Natural killer cell (primary cell): ENCODE results near the gene FLACC1. TPM values are rescaled to one million over a fixed set of nuclear protein-coding genes. Genes with fewer than 3 reads are reported as not detected.

ENCODE experiments used
- ATAC-seq, 3 donors: fragments of 150-1000 bp in 2 of 3; fragments of 200-7000 bp in 1 of 3; cut with Tn5 transposase; 1 replicate in 1 of 3; 2 replicates in 2 of 3; pipeline ENCODE4 v1.10.0; 2021; ENCODE audit warnings: mild to moderate bottlenecking in 2 of 3, moderate library complexity in 2 of 3
- DNase-seq, 2 donors: peaks; one replicate each; pipeline versions ENCODE4 v3.0.0 to v3.0.0-alpha.2; 2013 to 2021; ENCODE audit warnings: mixed read lengths in 1 of 2
- H3K27ac ChIP-seq: one replicate; pipeline ENCODE4 v1.5.1; 2013; ENCODE audit warnings: mild to moderate bottlenecking, low read length
- H3K27me3 ChIP-seq: one replicate; pipeline ENCODE4 v1.6.1; 2013; ENCODE audit warnings: low read length; ENCODE audit not compliant: control insufficient read depth, insufficient read depth
- H3K36me3 ChIP-seq: one replicate; pipeline ENCODE4 v1.6.1; 2013; ENCODE audit warnings: low read length; ENCODE audit not compliant: control insufficient read depth, insufficient read depth
- H3K4me1 ChIP-seq: one replicate; pipeline ENCODE4 v1.6.1; 2013; ENCODE audit warnings: low read length; ENCODE audit not compliant: control insufficient read depth, insufficient read depth
- H3K4me3 ChIP-seq: one replicate; pipeline ENCODE4 v1.5.1; 2013; ENCODE audit warnings: low read length
- H3K9me3 ChIP-seq: one replicate; pipeline ENCODE4 v1.6.1; 2013; ENCODE audit warnings: low read length; ENCODE audit not compliant: control insufficient read depth, insufficient read depth
- H3K27ac Mint-ChIP-seq, 2 donors: one replicate each; pipeline ENCODE4 v1.8.0; 2022; ENCODE audit warnings: mild to moderate bottlenecking in 2 of 2, mixed read lengths in 2 of 2, moderate library complexity in 1 of 2
- H3K27me3 Mint-ChIP-seq, 2 donors: one replicate each; pipeline ENCODE4 v1.8.0; 2022; ENCODE audit warnings: low read depth in 2 of 2, mixed read lengths in 2 of 2
- H3K36me3 Mint-ChIP-seq: one replicate; pipeline ENCODE4 v1.8.0; 2022; ENCODE audit warnings: mixed read lengths
- H3K4me1 Mint-ChIP-seq, 2 donors: one replicate each; pipeline ENCODE4 v1.8.0; 2022; ENCODE audit warnings: mixed read lengths in 2 of 2
- H3K4me3 Mint-ChIP-seq: one replicate; pipeline ENCODE4 v1.8.0; 2022; ENCODE audit warnings: mild to moderate bottlenecking, moderate library complexity, mixed read lengths
- H3K9me3 Mint-ChIP-seq, 2 donors: one replicate each; pipeline ENCODE4 v1.8.0; 2022; ENCODE audit warnings: mixed read lengths in 2 of 2
- CTCF ChIP-seq: fragments of 200-600 bp; IDR thresholded peaks from one replicate; pipeline ENCODE4 v1.8.0; 2022; ENCODE audit warnings: antibody characterized with exemption
- WGBS: methylation state at CpG from one replicate; pipeline ENCODE4 v1.1.7; 2013; ENCODE audit warnings: missing lambda C conversion rate; ENCODE audit not compliant: insufficient coverage; 5-methylcytosine and 5-hydroxymethylcytosine counted together
- intact Hi-C: fragments of 100-400 bp; cut with micrococcal nuclease; formaldehyde crosslinking; loops from one replicate; pipeline ENCODE4 v1.14.2; 2022
- total RNA-seq, 4 donors: library from RNA; stranded (reverse); fragments of 120-200 nt in 1 of 4; gene quantifications; one replicate each; pipeline versions ENCODE4 v1.2.3 to v1.2.4, GENCODE V29; 2013 to 2022

The FLACC1 gene
- total RNA-seq, 3 donors from 2014 or later (not counting 1 experiment from before 2014, with no cell fraction given): 5.2 to 7.0 (median 6.8) TPM

GRCh38 chr2:201269764-201270163 lies 87.4 kb downstream of the FLACC1 start:
- no peak overlapping the region for H3K27ac ChIP-seq
- ATAC-seq (no peak), DNase-seq (no peak)
- H3K4me1 ChIP-seq: peaks cover 64% of the 10 kb centered on the region
- H3K4me1 Mint-ChIP-seq: peaks cover 84 to 89% of the 10 kb centered on the region in 2 donors
- peaks cover 16% of the 10 kb centered on the region for H3K36me3 Mint-ChIP-seq
- no peaks in the 10 kb centered on the region for H3K9me3 Mint-ChIP-seq
- H3K9me3 ChIP-seq: no peaks in the 10 kb centered on the region
- TF ChIP-seq CTCF: no peak
- H3K27me3 ChIP-seq: no peaks in the 10 kb centered on the region
- peak overlapping the region; percentile 11 for H3K4me3 Mint-ChIP-seq
- H3K27ac Mint-ChIP-seq: peak overlapping the region; percentile 100
- H3K4me3 ChIP-seq: no peak overlapping the region
- H3K36me3 ChIP-seq: peaks cover 76% of the 10 kb centered on the region
- intact Hi-C loops: no loop called here
- no CpG with 5 or more reads among the region's 2 CpGs for WGBS
- H3K27me3 Mint-ChIP-seq: no peaks in the 10 kb centered on the region

- Histone ChIP-seq H3K4me3 (no peak overlapping the region), H3K27ac (peak overlapping the region; percentile 75), H3K36me3 (peaks cover 53% of the 10 kb centered on the region), H3K27me3 (no peaks in the 10 kb centered on the region), H3K9me3 (no peaks in the 10 kb centered on the region), H3K4me1 (peaks cover 67% of the 10 kb centered on the region)
- intact Hi-C loops: loop anchor here (2.0 kb wide), 1 partner anchor 15 kb away; no protein-coding TSS in a partner anchor
- peaks cover 88 to 93% of the 10 kb centered on the region in 2 donors for H3K4me1 Mint-ChIP-seq
- no peaks in the 10 kb centered on the region for H3K27me3 Mint-ChIP-seq
- DNase-seq: peak; percentile 44 to 55
- H3K27ac Mint-ChIP-seq: peak overlapping the region; percentile 100
- peaks cover 6% of the 10 kb centered on the region for H3K36me3 Mint-ChIP-seq
- no peak for TF ChIP-seq CTCF
- peak; percentile 77 to 85 (median 85) for ATAC-seq
- H3K9me3 Mint-ChIP-seq: no peaks in the 10 kb centered on the region
- WGBS: 46% methylated on average over 11 of the region's 12 CpGs
- H3K4me3 Mint-ChIP-seq: peak overlapping the region; percentile 88
Observed at GRCh38 chr2:201267278-201268030, 89.7 kb downstream of the FLACC1 start.

GRCh38 chr2:201266629-201267028 lies 90.5 kb downstream of the FLACC1 start:
- DNase-seq: peak in 1 of 2 donors; percentile 45
- TF ChIP-seq CTCF: no peak
- H3K36me3 ChIP-seq: peaks cover 45% of the 10 kb centered on the region
- peak overlapping the region; percentile 75 for H3K27ac ChIP-seq
- H3K4me1 ChIP-seq: peaks cover 63% of the 10 kb centered on the region
- Mint-ChIP-seq H3K27ac (peak overlapping the region; percentile 100), H3K4me3 (peak overlapping the region; percentile 88), H3K9me3 (no peaks in the 10 kb centered on the region), H3K27me3 (no peaks in the 10 kb centered on the region), H3K4me1 (peaks cover 84 to 93% of the 10 kb centered on the region in 2 donors), H3K36me3 (peaks cover 6% of the 10 kb centered on the region)
- WGBS: 100% methylated on average over 1 of the region's 2 CpGs
- no peaks in the 10 kb centered on the region for H3K9me3 ChIP-seq
- no peaks in the 10 kb centered on the region for H3K27me3 ChIP-seq
- ATAC-seq: peak in 1 of 3 donors; percentile 23
- H3K4me3 ChIP-seq: no peak overlapping the region
- intact Hi-C loops: loop anchor here (2.0 kb wide), 1 partner anchor 14 kb away; no protein-coding TSS in a partner anchor
